ENCODE measurements around the gene CXCL9.
"Not testable (repeated sequence)": the region's sequence is repeated elsewhere in the genome, so short reads cannot be mapped to it uniquely, and the experiment has no call there.

The CXCL9 gene

DNA sequence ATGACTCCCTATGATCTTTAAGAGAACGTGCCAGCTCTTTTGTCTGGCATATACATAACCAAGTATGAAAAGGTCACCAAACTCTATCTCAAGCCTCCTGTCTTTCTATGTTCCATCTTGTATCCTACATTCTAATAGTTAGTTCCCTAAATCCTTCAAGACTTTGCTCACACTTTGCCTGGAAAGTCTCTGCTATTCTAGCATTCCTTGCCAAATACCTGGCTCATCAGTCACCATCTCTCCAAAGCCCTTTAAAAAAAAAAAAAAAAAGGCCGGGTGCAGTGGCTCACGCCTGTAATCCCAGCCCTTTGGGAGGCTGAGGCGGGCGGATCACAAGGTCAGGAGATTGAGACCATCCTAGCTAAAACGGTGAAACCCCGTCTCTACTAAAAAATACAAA, 48.8 kb downstream of the CXCL9 start:
- DNase-seq (ENCODE audit: low read depth in 2 of 2) = not testable (repeated sequence)

DNA sequence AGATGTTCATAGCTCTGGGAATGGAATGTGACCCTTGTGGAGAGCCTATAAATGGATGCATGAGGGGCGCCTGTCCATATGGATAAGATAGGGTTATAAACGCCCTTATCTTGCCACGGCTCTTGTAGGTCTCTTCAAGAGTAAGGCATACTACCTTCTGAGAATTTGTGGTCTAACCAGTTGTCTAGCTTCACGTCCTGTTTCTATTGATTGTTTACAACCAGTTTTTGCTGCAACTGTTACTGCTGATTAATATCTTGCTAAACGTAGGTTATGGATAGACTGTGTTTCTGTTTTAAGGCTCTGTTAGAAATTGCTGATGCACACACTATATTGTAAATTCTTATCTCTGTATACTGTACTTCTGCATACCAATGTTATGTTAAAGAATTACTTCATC, 52.5 kb downstream of the CXCL9 start:
- DNase-seq (ENCODE audit: low read depth in 2 of 2) = not testable (repeated sequence)

DNA sequence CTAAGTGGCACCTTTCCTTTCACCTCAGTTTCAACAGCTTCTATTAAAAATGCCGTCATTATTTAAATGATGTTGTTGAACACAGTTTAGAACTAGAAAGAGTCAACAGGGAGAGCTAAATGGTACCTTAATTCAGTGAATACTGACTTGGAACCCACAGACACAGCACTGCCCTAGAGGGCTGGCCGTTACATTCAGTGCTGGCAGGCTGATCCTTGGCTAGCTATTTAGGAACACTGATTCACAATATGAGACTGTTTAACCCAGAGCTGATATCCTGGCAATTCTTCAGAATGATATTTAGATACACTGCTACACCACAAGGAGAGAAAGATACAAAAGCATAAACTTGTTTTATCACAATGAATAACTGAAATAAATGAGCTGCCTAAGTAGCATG, 53.8 kb downstream of the CXCL9 start:
- DNase-seq (ENCODE audit: low read depth in 2 of 2) = no peak
